ENCODE data around the gene ADGRE3.

- no peak for TF ChIP-seq CTCF (conservative IDR thresholded peaks at IDR 0.05; ENCODE audit: low read length)
- no peak for TF ChIP-seq EZH2phosphoT487 (IDR thresholded peaks at IDR 0.05; ENCODE audit: borderline replicate concordance, low read depth, low read length)
These were observed 29.2 kb upstream of the ADGRE3 start for GRCh38 chr19:14703833-14704232.

Data from OCI-LY7 (cell line).